ENCODE measurements around the gene MAML2.

GRCh38 chr11:96063886-96064285 is 279.1 kb downstream of the MAML2 start:
- TF ChIP-seq CTCF (IDR thresholded peaks at IDR 0.05) (no peak), SIN3A (IDR thresholded peaks at IDR 0.05; ENCODE audit: borderline replicate concordance, insufficient read depth, low read depth, low read length) (no peak), POLR2AphosphoS5 (IDR thresholded peaks at IDR 0.05; ENCODE audit: low read depth, low read length) (no peak), TCF7L2 (IDR thresholded peaks at IDR 0.05; ENCODE audit: low read depth, low read length) (no peak)
- TF ChIP-seq, protein P1, sequence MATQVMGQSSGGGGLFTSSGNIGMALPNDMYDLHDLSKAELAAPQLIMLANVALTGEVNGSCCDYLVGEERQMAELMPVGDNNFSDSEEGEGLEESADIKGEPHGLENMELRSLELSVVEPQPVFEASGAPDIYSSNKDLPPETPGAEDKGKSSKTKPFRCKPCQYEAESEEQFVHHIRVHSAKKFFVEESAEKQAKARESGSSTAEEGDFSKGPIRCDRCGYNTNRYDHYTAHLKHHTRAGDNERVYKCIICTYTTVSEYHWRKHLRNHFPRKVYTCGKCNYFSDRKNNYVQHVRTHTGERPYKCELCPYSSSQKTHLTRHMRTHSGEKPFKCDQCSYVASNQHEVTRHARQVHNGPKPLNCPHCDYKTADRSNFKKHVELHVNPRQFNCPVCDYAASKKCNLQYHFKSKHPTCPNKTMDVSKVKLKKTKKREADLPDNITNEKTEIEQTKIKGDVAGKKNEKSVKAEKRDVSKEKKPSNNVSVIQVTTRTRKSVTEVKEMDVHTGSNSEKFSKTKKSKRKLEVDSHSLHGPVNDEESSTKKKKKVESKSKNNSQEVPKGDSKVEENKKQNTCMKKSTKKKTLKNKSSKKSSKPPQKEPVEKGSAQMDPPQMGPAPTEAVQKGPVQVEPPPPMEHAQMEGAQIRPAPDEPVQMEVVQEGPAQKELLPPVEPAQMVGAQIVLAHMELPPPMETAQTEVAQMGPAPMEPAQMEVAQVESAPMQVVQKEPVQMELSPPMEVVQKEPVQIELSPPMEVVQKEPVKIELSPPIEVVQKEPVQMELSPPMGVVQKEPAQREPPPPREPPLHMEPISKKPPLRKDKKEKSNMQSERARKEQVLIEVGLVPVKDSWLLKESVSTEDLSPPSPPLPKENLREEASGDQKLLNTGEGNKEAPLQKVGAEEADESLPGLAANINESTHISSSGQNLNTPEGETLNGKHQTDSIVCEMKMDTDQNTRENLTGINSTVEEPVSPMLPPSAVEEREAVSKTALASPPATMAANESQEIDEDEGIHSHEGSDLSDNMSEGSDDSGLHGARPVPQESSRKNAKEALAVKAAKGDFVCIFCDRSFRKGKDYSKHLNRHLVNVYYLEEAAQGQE (IDR thresholded peaks at IDR 0.05; ENCODE audit: insufficient read depth in 1 of 2, low read depth in 2 of 2, low read length in 1 of 2), result no peak

Data from Panc1 (cell line).